B cell (primary cell): Measurements from ENCODE around the gene TGM3. TPM values are rescaled to one million over a fixed set of nuclear protein-coding genes. Genes with fewer than 3 reads are reported as not detected.

Experiments used
- ATAC-seq: fragments of 200-7000 bp; cut with Tn5 transposase; one replicate; pipeline ENCODE4 v1.10.0; 2021; ENCODE audit warnings: low read depth, mild to moderate bottlenecking, moderate number of reproducible peaks, moderate library complexity
- CTCF ChIA-PET: fragments of 350-600 bp; sonication (Branson Sonifier 250); formaldehyde crosslinking; loops from one replicate; lab custom pipeline; 2021; ENCODE audit warnings: antibody characterized with exemption, inconsistent platforms; lab: Charles Lee
- POLR2A ChIA-PET: fragments of 350-600 bp; sonication (Branson Sonifier 250); formaldehyde crosslinking; loops from one replicate; lab custom pipeline; 2021; ENCODE audit warnings: antibody characterized with exemption; lab: Charles Lee
- DNase-seq: peaks from one replicate; pipeline ENCODE4 v3.0.0; 2013
- H2AFZ ChIP-seq: 2 replicates; pipeline ENCODE4 v1.6.1; 2012; ENCODE audit warnings: mild to moderate bottlenecking, low read depth, low read length; ENCODE audit not compliant: insufficient read depth, poor library complexity, severe bottlenecking
- H3K27ac ChIP-seq, 2 donors: 1 replicate in 1 of 2; 2 replicates in 1 of 2; pipeline ENCODE4 v1.5.1; 2012 to 2013; ENCODE audit warnings: low read length in 2 of 2, mild to moderate bottlenecking in 2 of 2, moderate library complexity in 1 of 2
- H3K27me3 ChIP-seq, 4 experiments: fragments of 200-600 bp in 1 of 4; sonication (generic) in 1 of 4; replicated peaks in 1 of 4; 1 replicate in 2 of 4; 2 replicates in 2 of 4; pipeline versions ENCODE4 v1.6.1 to v1.7.0; 2013 to 2016; ENCODE audit warnings: low read length in 3 of 4, mild to moderate bottlenecking in 2 of 4, mixed read lengths in 1 of 4, moderate library complexity in 1 of 4; ENCODE audit not compliant: insufficient read depth in 4 of 4, control insufficient read depth in 3 of 4; ENCODE audit errors: control extremely low read depth in 1 of 4
- H3K36me3 ChIP-seq, 2 experiments: replicated peaks in 1 of 2; 1 replicate in 1 of 2; 2 replicates in 1 of 2; pipeline versions ENCODE4 v1.6.1 to v1.7.1; 2013; ENCODE audit warnings: low read length in 1 of 2; ENCODE audit not compliant: insufficient read depth in 2 of 2, control insufficient read depth in 1 of 2; ENCODE audit errors: control extremely low read depth in 1 of 2, extremely low read depth in 1 of 2
- H3K4me1 ChIP-seq, 2 donors: fragments of 200-600 bp in 1 of 2; sonication (generic) in 1 of 2; 1 replicate in 1 of 2; 2 replicates in 1 of 2; pipeline versions ENCODE4 v1.5.1 to v1.6.1; 2013 to 2017; ENCODE audit warnings: low read length in 2 of 2; ENCODE audit not compliant: control insufficient read depth in 2 of 2, insufficient read depth in 2 of 2
- H3K4me2 ChIP-seq: replicated peaks from 2 replicates; pipeline ENCODE3; 2012; ENCODE audit warnings: mild to moderate bottlenecking, low read depth, low read length; ENCODE audit not compliant: poor library complexity, severe bottlenecking
- H3K4me3 ChIP-seq, 5 experiments: fragments of 200-600 bp in 1 of 5; sonication (generic) in 1 of 5; 1 replicate in 3 of 5; 2 replicates in 2 of 5; pipeline versions ENCODE4 v1.5.1 to v1.7.0; 2011 to 2016; ENCODE audit warnings: low read length in 4 of 5, mild to moderate bottlenecking in 4 of 5, low read depth in 2 of 5, control low read depth in 1 of 5, moderate library complexity in 1 of 5; ENCODE audit not compliant: insufficient read depth in 1 of 5; ENCODE audit errors: control extremely low read depth in 1 of 5, extremely low read depth in 1 of 5
- H3K79me2 ChIP-seq: fragments of 200-600 bp; sonication (generic); one replicate; pipeline ENCODE4 v1.6.0; 2016; ENCODE audit warnings: low read length; ENCODE audit not compliant: control insufficient read depth, insufficient read depth
- H3K9ac ChIP-seq: fragments of 200-600 bp; sonication (generic); 2 replicates; pipeline ENCODE4 v1.6.1; 2017; ENCODE audit warnings: mild to moderate bottlenecking, low read length, moderate library complexity
- H3K9me3 ChIP-seq, 3 donors: one replicate each; pipeline versions ENCODE4 v1.6.1 to v1.7.1; 2013; ENCODE audit warnings: low read length in 2 of 3; ENCODE audit not compliant: control insufficient read depth in 2 of 3, insufficient read depth in 1 of 3; ENCODE audit errors: control extremely low read depth in 1 of 3
- H4K20me1 ChIP-seq: 2 replicates; pipeline ENCODE4 v1.6.0; 2012; ENCODE audit warnings: mild to moderate bottlenecking, low read length; ENCODE audit not compliant: insufficient read depth, control insufficient read depth, poor library complexity, severe bottlenecking
- H3K27ac Mint-ChIP-seq: one replicate; pipeline ENCODE4 v1.8.0; 2021; ENCODE audit warnings: mixed read lengths
- H3K27me3 Mint-ChIP-seq: one replicate; pipeline ENCODE4 v1.8.0; 2021; ENCODE audit warnings: mixed read lengths
- H3K4me1 Mint-ChIP-seq: one replicate; pipeline ENCODE4 v1.8.0; 2021; ENCODE audit warnings: mixed read lengths
- H3K4me3 Mint-ChIP-seq: one replicate; pipeline ENCODE4 v1.8.0; 2021; ENCODE audit warnings: mixed read lengths
- H3K9me3 Mint-ChIP-seq: one replicate; pipeline ENCODE4 v1.8.0; 2022; ENCODE audit warnings: mixed read lengths; ENCODE audit not compliant: insufficient read depth
- EZH2 ChIP-seq: IDR thresholded peaks from 2 replicates; pipeline ENCODE4 v1.6.1; 2012; ENCODE audit warnings: borderline replicate concordance, low read depth, mild to moderate bottlenecking, moderate library complexity, low read length; ENCODE audit not compliant: insufficient read depth, poor library complexity, severe bottlenecking
- WGBS: methylation state at CpG from one replicate; pipeline ENCODE4 v1.1.5; 2013; ENCODE audit warnings: missing lambda C conversion rate; ENCODE audit not compliant: insufficient coverage; 5-methylcytosine and 5-hydroxymethylcytosine counted together
- intact Hi-C: fragments of 100-400 bp; cut with micrococcal nuclease; formaldehyde crosslinking; loops from one replicate; pipeline ENCODE4 v1.10.0; 2022
- polyA plus RNA-seq: library from polyadenylated mRNA; depleted of rRNA; stranded (reverse); fragments of >200 nt; gene quantifications from 2 replicates; pipeline ENCODE4 v1.2.3, GENCODE V29; 2012
- total RNA-seq, 2 donors: library from RNA; stranded (reverse); fragments of 120-200 nt in 1 of 2; gene quantifications; 1 replicate in 1 of 2; 2 replicates in 1 of 2; pipeline versions ENCODE4 v1.2.3 to v1.2.4, GENCODE V29; 2013 to 2022
- TF ChIP-seq, protein P1 (sequence below): fragments of 200-600 bp; IDR thresholded peaks from one replicate; pipeline ENCODE4 v1.8.0; 2022; ENCODE audit warnings: antibody characterized with exemption, mild to moderate bottlenecking

TGM3 gene
- total and polyA plus RNA-seq, 2 donors (not counting 1 experiment from before 2014, with no cell fraction given), result not detected

DNA sequence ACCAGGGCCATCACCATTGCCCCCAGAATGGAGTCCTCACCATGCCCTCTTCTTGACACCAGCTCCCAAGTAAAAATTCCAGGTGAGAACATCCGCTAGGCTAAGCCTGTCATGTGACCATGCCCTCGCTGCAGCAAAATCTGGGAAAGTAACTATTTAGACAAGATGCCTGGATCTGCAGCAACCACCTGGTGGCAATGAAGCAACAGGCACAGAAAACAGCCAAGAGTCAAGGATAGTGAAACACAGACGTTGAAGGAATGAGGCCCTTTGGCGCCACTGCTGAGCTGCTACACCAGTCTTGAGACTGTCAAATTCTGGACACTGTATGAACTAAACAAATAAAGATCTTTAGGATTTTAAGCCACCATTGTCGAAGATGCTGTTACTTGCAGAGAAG is 54.8 kb downstream of the TGM3 start:
- Histone ChIP-seq H3K27ac (no peak overlapping the region), H3K79me2 (no peaks in the 10 kb centered on the region), H4K20me1 (no peaks in the 10 kb centered on the region), H3K4me3 (no peak overlapping the region), H3K4me1 (peaks cover 5 to 7% of the 10 kb centered on the region in 2 donors), H3K9ac (no peak overlapping the region), H2AFZ (no peak overlapping the region), H3K36me3 (no peaks in the 10 kb centered on the region), H3K27me3 (peaks cover 0 to 20% (median 4%) of the 10 kb centered on the region in 4 experiments), H3K9me3 (peaks cover 1 to 15% (median 7%) of the 10 kb centered on the region in 3 donors), H3K4me2 (no peak overlapping the region)
- intact Hi-C loops, result no loop called here
- no peak for ATAC-seq
- CTCF ChIA-PET, result interaction anchor here (0.6 kb wide), 2 partner anchors 51 to 114 kb away, joined by 3 to 4 read pairs; no protein-coding TSS in a partner anchor
- H3K4me1 Mint-ChIP-seq, result peaks cover 6% of the 10 kb centered on the region
- H3K27ac Mint-ChIP-seq, result no peak overlapping the region
- TF ChIP-seq, protein P1, sequence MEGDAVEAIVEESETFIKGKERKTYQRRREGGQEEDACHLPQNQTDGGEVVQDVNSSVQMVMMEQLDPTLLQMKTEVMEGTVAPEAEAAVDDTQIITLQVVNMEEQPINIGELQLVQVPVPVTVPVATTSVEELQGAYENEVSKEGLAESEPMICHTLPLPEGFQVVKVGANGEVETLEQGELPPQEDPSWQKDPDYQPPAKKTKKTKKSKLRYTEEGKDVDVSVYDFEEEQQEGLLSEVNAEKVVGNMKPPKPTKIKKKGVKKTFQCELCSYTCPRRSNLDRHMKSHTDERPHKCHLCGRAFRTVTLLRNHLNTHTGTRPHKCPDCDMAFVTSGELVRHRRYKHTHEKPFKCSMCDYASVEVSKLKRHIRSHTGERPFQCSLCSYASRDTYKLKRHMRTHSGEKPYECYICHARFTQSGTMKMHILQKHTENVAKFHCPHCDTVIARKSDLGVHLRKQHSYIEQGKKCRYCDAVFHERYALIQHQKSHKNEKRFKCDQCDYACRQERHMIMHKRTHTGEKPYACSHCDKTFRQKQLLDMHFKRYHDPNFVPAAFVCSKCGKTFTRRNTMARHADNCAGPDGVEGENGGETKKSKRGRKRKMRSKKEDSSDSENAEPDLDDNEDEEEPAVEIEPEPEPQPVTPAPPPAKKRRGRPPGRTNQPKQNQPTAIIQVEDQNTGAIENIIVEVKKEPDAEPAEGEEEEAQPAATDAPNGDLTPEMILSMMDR, result no peak
- no peak for TF ChIP-seq EZH2
- POLR2A ChIA-PET, result no interaction called here
- DNase-seq, result no peak
- H3K9me3 Mint-ChIP-seq, result peaks cover 2% of the 10 kb centered on the region
- WGBS, result 93% methylated on average over 5 of the region's 5 CpGs
- no peak overlapping the region for H3K4me3 Mint-ChIP-seq
- H3K27me3 Mint-ChIP-seq, result peaks cover 26% of the 10 kb centered on the region

DNA sequence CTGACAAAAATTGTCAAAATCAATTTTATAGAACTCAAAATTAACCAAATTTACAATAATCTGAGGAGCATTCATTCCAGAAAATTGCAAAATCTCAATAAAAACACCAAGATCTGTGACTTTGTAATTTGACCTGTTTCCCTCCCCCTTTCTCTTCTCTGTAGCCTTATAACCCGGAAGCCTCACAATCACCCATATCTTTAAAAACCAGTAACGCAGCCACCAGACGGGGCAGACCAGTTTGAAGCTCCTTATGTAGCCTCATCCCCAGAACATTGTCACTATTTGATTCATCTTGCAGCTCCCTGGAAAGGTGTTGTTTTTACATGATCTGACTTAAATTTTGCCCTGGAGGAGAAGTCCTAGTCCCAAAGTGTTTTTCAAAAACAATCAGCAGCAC is 57.4 kb downstream of the TGM3 start:
- Mint-ChIP-seq H3K4me3 (no peak overlapping the region), H3K27me3 (peaks cover 12% of the 10 kb centered on the region), H3K4me1 (peaks cover 6% of the 10 kb centered on the region), H3K9me3 (no peaks in the 10 kb centered on the region), H3K27ac (no peak overlapping the region)
- H3K9ac ChIP-seq, result no peak overlapping the region
- no peaks in the 10 kb centered on the region for H3K79me2 ChIP-seq
- H3K36me3 ChIP-seq, result no peaks in the 10 kb centered on the region
- no peak overlapping the region for H3K4me3 ChIP-seq
- CTCF ChIA-PET, result interaction anchor here (0.8 kb wide), 1 partner anchor 100 kb away, joined by 3 read pairs; no protein-coding TSS in a partner anchor
- H2AFZ ChIP-seq, result no peak overlapping the region
- peaks cover 0 to 12% (median 3%) of the 10 kb centered on the region in 4 experiments for H3K27me3 ChIP-seq
- DNase-seq (no peak), ATAC-seq (no peak)
- no peaks in the 10 kb centered on the region for H4K20me1 ChIP-seq
- peaks cover 0 to 8% (median 0%) of the 10 kb centered on the region in 3 donors for H3K9me3 ChIP-seq
- H3K4me2 ChIP-seq, result no peak overlapping the region
- peaks cover 5 to 7% of the 10 kb centered on the region in 2 donors for H3K4me1 ChIP-seq
- POLR2A ChIA-PET, result no interaction called here
- H3K27ac ChIP-seq, result no peak overlapping the region
- TF ChIP-seq, protein P1, result no peak
- no peak for TF ChIP-seq EZH2
- intact Hi-C loops, result no loop called here
- 91% methylated on average over 3 of the region's 3 CpGs for WGBS
